Activated T-helper 1 cell treated with Interleukin-2 at 50 U/mL for 16 hours (primary cell): ENCODE data around the gene ITPR1.

Source experiments
- DNase-seq: peaks from one replicate; pipeline ENCODE4 v3.0.0-alpha.2; 2020; ENCODE audit warnings: low read depth

The ITPR1 gene

GRCh38 chr3:4686619-4687018, 193.5 kb downstream of the ITPR1 start:
- DNase-seq = no peak

- DNase-seq = no peak
Observed at GRCh38 chr3:4687167-4687566, 194.0 kb downstream of the ITPR1 start.

GRCh38 chr3:4687596-4687995, 194.4 kb downstream of the ITPR1 start:
- no peak for DNase-seq

- no peak for DNase-seq
Observed at GRCh38 chr3:4688411-4688810, 195.3 kb downstream of the ITPR1 start.

- no peak for DNase-seq
Observed at GRCh38 chr3:4689021-4689420, 195.9 kb downstream of the ITPR1 start.

- DNase-seq = no peak
Observed at GRCh38 chr3:4690277-4690676, 197.1 kb downstream of the ITPR1 start.

GRCh38 chr3:4693620-4694019, 200.5 kb downstream of the ITPR1 start:
- no peak for DNase-seq

GRCh38 chr3:4695846-4696245, 202.7 kb downstream of the ITPR1 start:
- no peak for DNase-seq

- no peak for DNase-seq
Observed at GRCh38 chr3:4696266-4696665, 203.1 kb downstream of the ITPR1 start.

- DNase-seq = no peak
Observed at GRCh38 chr3:4698125-4698821, 205.1 kb downstream of the ITPR1 start.

- no peak for DNase-seq
Observed at GRCh38 chr3:4703054-4703480, 209.9 kb downstream of the ITPR1 start.

GRCh38 chr3:4704552-4704951, 211.4 kb downstream of the ITPR1 start:
- no peak for DNase-seq

GRCh38 chr3:4707324-4707723, 214.2 kb downstream of the ITPR1 start:
- DNase-seq = no peak

GRCh38 chr3:4708230-4708629, 215.1 kb downstream of the ITPR1 start:
- DNase-seq = no peak

GRCh38 chr3:4709341-4709740, 216.2 kb downstream of the ITPR1 start:
- DNase-seq = no peak

- no peak for DNase-seq
Observed at GRCh38 chr3:4710191-4710590, 217.0 kb downstream of the ITPR1 start.

- DNase-seq = no peak
Observed at GRCh38 chr3:4711680-4711992, 218.5 kb downstream of the ITPR1 start.

GRCh38 chr3:4712109-4712508, 219.0 kb downstream of the ITPR1 start:
- no peak for DNase-seq

- no peak for DNase-seq
Observed at GRCh38 chr3:4714045-4714444, 220.9 kb downstream of the ITPR1 start.

- DNase-seq = no peak
Observed at GRCh38 chr3:4716266-4716665, 223.1 kb downstream of the ITPR1 start.

GRCh38 chr3:4716706-4717362, 223.7 kb downstream of the ITPR1 start:
- DNase-seq = no peak

GRCh38 chr3:4717363-4717740, 224.2 kb downstream of the ITPR1 start:
- no peak for DNase-seq

GRCh38 chr3:4718179-4718736, 225.1 kb downstream of the ITPR1 start:
- no peak for DNase-seq

- DNase-seq = no peak
Observed at GRCh38 chr3:4719046-4719501, 225.9 kb downstream of the ITPR1 start.
